ENCODE results near the gene TMEM242. TPM values are rescaled to one million over a fixed set of nuclear protein-coding genes. Genes with fewer than 3 reads are reported as not detected.

Gene TMEM242
- 5.3 TPM for polyA plus RNA-seq (2013, experiment 1 of 2)
- polyA plus RNA-seq (2013, experiment 2 of 2), result 6.9 TPM

DNA sequence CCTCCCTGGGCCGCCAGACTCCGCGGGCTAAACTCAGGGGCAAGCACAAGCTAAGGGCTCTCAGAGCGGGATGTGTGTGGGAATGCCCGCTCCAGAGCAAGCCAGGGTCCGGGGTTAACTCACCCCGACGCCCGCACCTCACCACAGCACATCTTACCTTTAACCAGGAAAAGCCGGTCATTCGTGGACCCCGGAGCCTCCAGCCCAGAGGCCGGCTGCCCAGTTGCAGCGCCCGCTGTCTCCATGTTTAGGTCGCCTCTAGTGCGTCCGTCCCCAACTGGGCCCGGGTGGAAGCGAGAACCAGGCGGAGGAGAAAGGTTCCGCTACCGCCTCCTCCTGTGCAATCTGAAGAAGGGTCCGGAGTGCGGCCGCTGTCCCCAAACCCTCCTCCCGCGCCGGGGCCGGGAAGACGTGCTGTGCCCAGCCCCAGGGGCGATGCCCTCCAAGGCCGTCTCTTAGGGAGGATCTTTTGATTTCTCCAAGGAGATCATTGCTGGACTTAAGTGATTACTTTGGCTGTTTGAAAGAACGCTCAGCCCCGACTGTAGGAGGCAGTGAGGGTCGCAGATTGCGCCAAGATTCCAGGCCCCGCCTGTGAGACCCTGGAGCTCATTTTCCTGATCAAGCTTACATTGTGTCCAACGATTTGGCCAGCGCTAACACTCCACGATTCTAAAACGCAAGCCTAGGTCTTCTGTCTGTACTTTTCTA, at the start of gene TMEM242:
Gene TMEM242, minus strand, starts transcription at position 265 of the 711 bp plus-strand sequence. Its CDS starts 20 bp downstream, at position 245.
- peak within 1 kb of the TSS; percentile 92 for H3K9ac ChIP-seq (ENCODE audit: low read depth, low read length)
- H3K27me3 ChIP-seq (ENCODE audit: insufficient read depth, low read length), result peaks cover 25% of the 10 kb centered on the region
- peak within 1 kb of the TSS; percentile 81 for H3K27ac ChIP-seq (ENCODE audit: low read depth, low read length)
- H3K4me3 ChIP-seq (ENCODE audit: low read length), result peak within 1 kb of the TSS; percentile 93
- no peaks in the 10 kb centered on the region for H3K4me1 ChIP-seq (ENCODE audit: insufficient read depth, low read length)
- H3K36me3 ChIP-seq (ENCODE audit: insufficient read depth, low read length), result peaks cover 20% of the 10 kb centered on the region
- no peaks in the 10 kb centered on the region for H3K9me3 ChIP-seq (ENCODE audit: insufficient read depth, low read depth, low read length)
- under 1% methylated on average over 42 of the region's 42 CpGs for WGBS

DNA sequence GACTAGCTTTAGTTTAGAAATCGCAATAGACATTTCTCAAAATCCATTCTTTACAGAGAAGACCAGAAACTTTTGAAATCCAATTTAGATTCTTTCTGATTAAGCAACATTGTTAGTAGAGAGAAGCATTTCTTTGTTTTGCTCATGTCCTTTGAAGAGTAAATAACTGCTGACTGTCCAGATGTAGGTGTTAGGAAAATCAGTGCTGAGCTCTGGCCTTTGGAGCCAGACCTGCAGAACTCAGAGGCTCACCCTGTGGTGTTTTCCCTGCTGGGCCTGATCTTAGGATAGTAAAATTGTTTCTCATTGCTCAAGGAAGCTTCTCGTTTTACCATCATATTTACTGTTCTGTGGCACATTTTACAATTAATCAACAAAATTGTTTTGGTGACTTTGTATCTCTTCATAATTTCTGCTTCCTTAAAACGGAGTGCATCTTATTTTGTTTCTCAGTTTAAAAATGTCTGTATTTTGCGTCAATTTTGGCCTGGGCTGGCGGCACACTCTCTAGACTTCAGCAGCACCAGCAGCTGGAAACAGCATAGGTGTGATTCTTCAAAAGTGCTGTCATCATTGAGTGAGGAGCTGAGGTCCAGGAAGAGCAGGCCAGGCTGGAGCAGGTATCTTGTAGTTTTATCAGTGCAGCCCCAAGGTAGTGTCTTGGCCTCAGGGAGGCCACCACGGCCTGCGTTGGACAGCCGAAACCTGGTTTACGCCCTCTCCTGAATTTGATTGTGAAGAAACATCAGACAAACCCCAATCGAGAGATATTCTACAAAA, 49.4 kb upstream of the TMEM242 start:
- Histone ChIP-seq H3K4me1 (ENCODE audit: insufficient read depth, low read length) (peaks cover 10% of the 10 kb centered on the region), H3K9ac (ENCODE audit: low read depth, low read length) (no peak overlapping the region), H3K36me3 (ENCODE audit: insufficient read depth, low read length) (no peaks in the 10 kb centered on the region), H3K4me3 (ENCODE audit: low read length) (no peak overlapping the region), H3K27ac (ENCODE audit: low read depth, low read length) (no peak overlapping the region), H3K27me3 (ENCODE audit: insufficient read depth, low read length) (peaks cover 8% of the 10 kb centered on the region; the same call in 1 of the 2 replicates), H3K9me3 (ENCODE audit: insufficient read depth, low read depth, low read length) (no peaks in the 10 kb centered on the region)
- 97% methylated on average over 9 of the region's 10 CpGs for WGBS

DNA sequence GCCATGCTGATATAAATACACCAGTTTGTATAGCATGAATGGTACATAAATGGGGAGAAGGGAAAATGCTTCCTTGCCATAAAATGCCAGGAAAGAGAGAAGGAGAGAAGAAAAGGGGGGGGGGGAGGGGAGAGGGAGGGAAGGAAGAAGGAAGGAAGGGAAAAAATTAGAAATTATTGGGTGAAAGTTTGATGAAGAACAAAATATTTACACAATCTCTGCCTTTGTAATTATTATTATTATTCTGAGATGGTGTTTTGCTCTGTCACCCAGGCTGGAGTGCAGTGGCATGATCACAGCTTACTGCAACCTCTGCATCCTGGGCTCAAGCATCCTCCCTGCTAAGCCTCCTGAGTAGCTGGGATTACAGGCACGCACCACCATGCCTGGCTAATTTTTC, 47.4 kb upstream of the TMEM242 start:
- no peaks in the 10 kb centered on the region for H3K9me3 ChIP-seq (ENCODE audit: insufficient read depth, low read depth, low read length)
- H3K36me3 ChIP-seq (ENCODE audit: insufficient read depth, low read length), result no peaks in the 10 kb centered on the region
- H3K4me1 ChIP-seq (ENCODE audit: insufficient read depth, low read length), result peaks cover 10% of the 10 kb centered on the region
- WGBS, result 100% methylated on average over 1 of the region's 1 CpG
- no peak overlapping the region for H3K27ac ChIP-seq (ENCODE audit: low read depth, low read length)
- no peak overlapping the region for H3K4me3 ChIP-seq (ENCODE audit: low read length)
- no peak overlapping the region for H3K9ac ChIP-seq (ENCODE audit: low read depth, low read length)
- H3K27me3 ChIP-seq (ENCODE audit: insufficient read depth, low read length), result no peaks in the 10 kb centered on the region

- Histone ChIP-seq H3K9me3 (ENCODE audit: insufficient read depth, low read depth, low read length) (no peaks in the 10 kb centered on the region), H3K4me1 (ENCODE audit: insufficient read depth, low read length) (no peaks in the 10 kb centered on the region), H3K27me3 (ENCODE audit: insufficient read depth, low read length) (no peaks in the 10 kb centered on the region), H3K27ac (ENCODE audit: low read depth, low read length) (no peak overlapping the region), H3K9ac (ENCODE audit: low read depth, low read length) (no peak overlapping the region), H3K36me3 (ENCODE audit: insufficient read depth, low read length) (no peaks in the 10 kb centered on the region), H3K4me3 (ENCODE audit: low read length) (no peak overlapping the region)
- 83% methylated on average over 7 of the region's 7 CpGs for WGBS
These were observed 45.2 kb upstream of the TMEM242 start for GRCh38 chr6:157368359-157369049.

GRCh38 chr6:157366648-157367047, 43.3 kb upstream of the TMEM242 start:
- Histone ChIP-seq H3K9ac (ENCODE audit: low read depth, low read length) (no peak overlapping the region), H3K9me3 (ENCODE audit: insufficient read depth, low read depth, low read length) (no peaks in the 10 kb centered on the region), H3K27ac (ENCODE audit: low read depth, low read length) (no peak overlapping the region), H3K4me1 (ENCODE audit: insufficient read depth, low read length) (no peaks in the 10 kb centered on the region), H3K27me3 (ENCODE audit: insufficient read depth, low read length) (no peaks in the 10 kb centered on the region), H3K4me3 (ENCODE audit: low read length) (no peak overlapping the region), H3K36me3 (ENCODE audit: insufficient read depth, low read length) (no peaks in the 10 kb centered on the region)
- 92% methylated on average over 10 of the region's 11 CpGs for WGBS

GRCh38 chr6:157364705-157365104, 41.4 kb upstream of the TMEM242 start:
- H3K9me3 ChIP-seq (ENCODE audit: insufficient read depth, low read depth, low read length), result no peaks in the 10 kb centered on the region
- H3K9ac ChIP-seq (ENCODE audit: low read depth, low read length), result no peak overlapping the region
- no peaks in the 10 kb centered on the region for H3K4me1 ChIP-seq (ENCODE audit: insufficient read depth, low read length)
- 100% methylated on average over 1 of the region's 1 CpG for WGBS
- H3K27me3 ChIP-seq (ENCODE audit: insufficient read depth, low read length), result no peaks in the 10 kb centered on the region
- H3K4me3 ChIP-seq (ENCODE audit: low read length), result no peak overlapping the region
- no peaks in the 10 kb centered on the region for H3K36me3 ChIP-seq (ENCODE audit: insufficient read depth, low read length)
- H3K27ac ChIP-seq (ENCODE audit: low read depth, low read length), result no peak overlapping the region

DNA sequence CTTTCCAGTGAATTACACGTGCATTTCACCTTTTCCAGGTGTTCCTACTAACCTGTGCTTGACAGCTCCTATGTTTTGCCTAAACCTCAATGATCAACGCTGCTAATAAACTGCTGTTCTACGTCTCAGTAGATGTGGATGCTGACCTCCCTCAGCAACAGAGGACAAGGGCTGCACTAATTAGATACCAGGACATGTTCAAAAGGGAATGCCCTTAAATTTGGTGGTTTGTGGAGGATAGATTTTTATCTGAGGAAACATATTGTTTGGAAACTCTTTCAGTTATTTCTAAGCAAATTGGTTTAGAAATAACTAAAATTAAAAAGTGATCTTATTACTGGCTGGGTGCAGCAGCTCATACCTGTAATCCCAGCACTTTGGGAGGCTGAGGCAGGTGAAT, 38.6 kb upstream of the TMEM242 start:
- H3K4me3 ChIP-seq (ENCODE audit: low read length), result no peak overlapping the region
- no peaks in the 10 kb centered on the region for H3K36me3 ChIP-seq (ENCODE audit: insufficient read depth, low read length)
- no peaks in the 10 kb centered on the region for H3K4me1 ChIP-seq (ENCODE audit: insufficient read depth, low read length)
- 93% methylated on average over 3 of the region's 3 CpGs for WGBS
- H3K27ac ChIP-seq (ENCODE audit: low read depth, low read length), result no peak overlapping the region
- no peak overlapping the region for H3K9ac ChIP-seq (ENCODE audit: low read depth, low read length)
- no peaks in the 10 kb centered on the region for H3K27me3 ChIP-seq (ENCODE audit: insufficient read depth, low read length)
- H3K9me3 ChIP-seq (ENCODE audit: insufficient read depth, low read depth, low read length), result no peaks in the 10 kb centered on the region

DNA sequence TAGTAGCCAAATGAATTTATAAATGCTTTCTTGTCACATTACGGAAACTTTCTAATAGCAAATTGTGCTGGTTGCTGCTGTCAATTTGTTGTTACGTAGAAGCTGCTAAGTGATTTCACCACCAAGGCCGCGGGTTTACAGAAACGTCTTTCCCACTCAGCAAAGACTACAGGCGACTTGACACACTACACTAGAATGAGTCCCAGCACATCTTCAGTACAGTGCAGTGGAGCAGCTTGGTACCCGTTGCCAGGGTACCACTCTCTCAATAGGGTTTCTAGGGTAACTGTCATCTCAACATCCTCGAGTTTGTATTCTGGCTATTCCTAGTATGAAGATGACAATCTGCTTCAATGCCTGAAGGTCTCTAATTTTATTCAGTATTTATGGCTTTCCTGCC, 35.0 kb upstream of the TMEM242 start:
- Histone ChIP-seq H3K36me3 (ENCODE audit: insufficient read depth, low read length) (no peaks in the 10 kb centered on the region), H3K27me3 (ENCODE audit: insufficient read depth, low read length) (no peaks in the 10 kb centered on the region), H3K9me3 (ENCODE audit: insufficient read depth, low read depth, low read length) (no peaks in the 10 kb centered on the region), H3K9ac (ENCODE audit: low read depth, low read length) (no peak overlapping the region), H3K4me1 (ENCODE audit: insufficient read depth, low read length) (no peaks in the 10 kb centered on the region), H3K27ac (ENCODE audit: low read depth, low read length) (no peak overlapping the region), H3K4me3 (ENCODE audit: low read length) (no peak overlapping the region)
- 90% methylated on average over 8 of the region's 8 CpGs for WGBS

- Histone ChIP-seq H3K27me3 (ENCODE audit: insufficient read depth, low read length) (no peaks in the 10 kb centered on the region), H3K36me3 (ENCODE audit: insufficient read depth, low read length) (no peaks in the 10 kb centered on the region), H3K4me3 (ENCODE audit: low read length) (no peak overlapping the region), H3K27ac (ENCODE audit: low read depth, low read length) (no peak overlapping the region), H3K4me1 (ENCODE audit: insufficient read depth, low read length) (no peaks in the 10 kb centered on the region), H3K9ac (ENCODE audit: low read depth, low read length) (no peak overlapping the region), H3K9me3 (ENCODE audit: insufficient read depth, low read depth, low read length) (0 out of 2 replicates have a peak, but pooled peaks cover 4% of the 10 kb centered on the region)
- WGBS, result 96% methylated on average over 2 of the region's 2 CpGs
These were observed 23.1 kb upstream of the TMEM242 start for GRCh38 chr6:157346373-157346772.

GRCh38 chr6:157343732-157344131, 20.4 kb upstream of the TMEM242 start:
- no peaks in the 10 kb centered on the region for H3K4me1 ChIP-seq (ENCODE audit: insufficient read depth, low read length)
- H3K9me3 ChIP-seq (ENCODE audit: insufficient read depth, low read depth, low read length), result no peaks in the 10 kb centered on the region
- H3K9ac ChIP-seq (ENCODE audit: low read depth, low read length), result no peak overlapping the region
- no peaks in the 10 kb centered on the region for H3K36me3 ChIP-seq (ENCODE audit: insufficient read depth, low read length)
- H3K27me3 ChIP-seq (ENCODE audit: insufficient read depth, low read length), result no peaks in the 10 kb centered on the region
- H3K4me3 ChIP-seq (ENCODE audit: low read length), result no peak overlapping the region
- WGBS, result 94% methylated on average over 4 of the region's 4 CpGs
- H3K27ac ChIP-seq (ENCODE audit: low read depth, low read length), result no peak overlapping the region

DNA sequence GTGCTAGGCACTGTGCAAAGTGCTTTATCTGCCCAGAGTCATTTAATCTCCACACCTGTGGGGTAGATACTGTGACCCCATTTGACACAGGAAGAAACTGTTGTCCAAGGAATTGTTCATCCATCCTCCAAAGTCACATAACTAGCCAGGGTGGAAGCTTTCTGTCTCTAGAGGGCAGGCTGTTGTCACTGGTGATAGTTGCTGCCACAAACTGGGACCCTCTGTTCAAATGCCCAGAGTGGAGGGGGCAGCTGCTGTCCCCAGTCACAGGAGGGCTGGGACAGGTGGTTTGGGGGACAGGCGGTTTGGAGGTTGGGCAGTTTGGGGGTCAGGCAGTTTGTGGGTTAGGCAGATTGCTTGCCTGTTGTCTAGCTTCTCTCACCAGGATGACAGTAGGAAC, 16.1 kb upstream of the TMEM242 start:
- no peaks in the 10 kb centered on the region for H3K27me3 ChIP-seq (ENCODE audit: insufficient read depth, low read length)
- H3K27ac ChIP-seq (ENCODE audit: low read depth, low read length), result no peak overlapping the region
- H3K9me3 ChIP-seq (ENCODE audit: insufficient read depth, low read depth, low read length), result no peaks in the 10 kb centered on the region
- no peak overlapping the region for H3K9ac ChIP-seq (ENCODE audit: low read depth, low read length)
- H3K4me1 ChIP-seq (ENCODE audit: insufficient read depth, low read length), result no peaks in the 10 kb centered on the region
- no peak overlapping the region for H3K4me3 ChIP-seq (ENCODE audit: low read length)
- 72% methylated on average over 1 of the region's 1 CpG for WGBS
- no peaks in the 10 kb centered on the region for H3K36me3 ChIP-seq (ENCODE audit: insufficient read depth, low read length)
